Caco-2 (cell line): ENCODE results near the gene ADARB2. TPM values are rescaled to one million over a fixed set of nuclear protein-coding genes. Genes with fewer than 3 reads are reported as not detected.

Source experiments
- BruUV-seq: library from RNA; stranded (reverse); fragments of 400-500 nt; replicated peaks from 2 replicates; lab custom pipeline; 2021; lab: Mats Ljungman, UMichigan
- CTCF ChIA-PET: fragments of 300-600 bp; sonication (Branson Sonifier 250); formaldehyde crosslinking; loops from one replicate; lab custom pipeline; 2022; ENCODE audit warnings: antibody characterized with exemption; lab: Charles Lee
- POLR2A ChIA-PET: fragments of 300-600 bp; sonication (Branson Sonifier 250); formaldehyde crosslinking; loops from one replicate; lab custom pipeline; 2022; ENCODE audit warnings: antibody characterized with exemption; lab: Charles Lee
- DNase-seq, 2 experiments: peaks; one replicate each; pipeline versions ENCODE4 v3.0.0 to v3.0.0-alpha.2; 2020 to 2022
- H3K27me3 ChIP-seq: replicated peaks from 2 replicates; pipeline ENCODE4 v1.6.0; 2011; ENCODE audit warnings: low read length; ENCODE audit not compliant: control insufficient read depth, insufficient read depth
- H3K36me3 ChIP-seq: 2 replicates; pipeline ENCODE4 v1.5.1; 2011; ENCODE audit warnings: low read length; ENCODE audit not compliant: control insufficient read depth, insufficient read depth
- H3K4me1 ChIP-seq: fragments of 250-450 bp; sonication (Bioruptor Pico); 2 replicates; pipeline ENCODE4 v1.5.1; 2020; ENCODE audit warnings: mild to moderate bottlenecking
- H3K4me3 ChIP-seq: 2 replicates; pipeline ENCODE4 v1.5.1; 2011; ENCODE audit warnings: low read depth, mild to moderate bottlenecking, control low read depth, low read length
- H3K9me3 ChIP-seq: fragments of 250-450 bp; sonication (Bioruptor Pico); 2 replicates; pipeline ENCODE4 v1.5.1; 2020; ENCODE audit warnings: mild to moderate bottlenecking, moderate library complexity
- H3K27ac Mint-ChIP-seq: one replicate; pipeline ENCODE4 v1.8.0; 2022; ENCODE audit warnings: mixed read lengths; ENCODE audit not compliant: unreplicated experiment
- H3K27me3 Mint-ChIP-seq: one replicate; pipeline ENCODE4 v1.8.0; 2022; ENCODE audit warnings: mixed read lengths; ENCODE audit not compliant: insufficient read depth, unreplicated experiment
- H3K36me3 Mint-ChIP-seq: one replicate; pipeline ENCODE4 v1.8.0; 2022; ENCODE audit warnings: mild to moderate bottlenecking, mixed read lengths; ENCODE audit not compliant: insufficient read depth, unreplicated experiment
- H3K4me1 Mint-ChIP-seq: one replicate; pipeline ENCODE4 v1.8.0; 2022; ENCODE audit warnings: low read depth, mixed read lengths; ENCODE audit not compliant: unreplicated experiment
- H3K4me3 Mint-ChIP-seq: one replicate; pipeline ENCODE4 v1.8.0; 2022; ENCODE audit warnings: mild to moderate bottlenecking, moderate library complexity, mixed read lengths; ENCODE audit not compliant: unreplicated experiment
- H3K9me3 Mint-ChIP-seq: one replicate; pipeline ENCODE4 v1.8.0; 2022; ENCODE audit warnings: mixed read lengths; ENCODE audit not compliant: unreplicated experiment
- CTCF ChIP-seq, 2 experiments: fragments of 200-600 bp in 1 of 2; IDR thresholded peaks; 1 replicate in 1 of 2; 2 replicates in 1 of 2; pipeline versions ENCODE4 v1.5.1 to v1.8.0; 2011 to 2022; ENCODE audit warnings: antibody characterized with exemption in 1 of 2, control low read depth in 1 of 2, inconsistent platforms in 1 of 2, low read depth in 1 of 2, low read length in 1 of 2, mild to moderate bottlenecking in 1 of 2, moderate library complexity in 1 of 2; ENCODE audit not compliant: insufficient read depth in 1 of 2, severe bottlenecking in 1 of 2, unreplicated experiment in 1 of 2
- intact Hi-C: fragments of 100-400 bp; cut with micrococcal nuclease; formaldehyde crosslinking; loops from one replicate; pipeline ENCODE4 v1.10.0; 2022; ENCODE audit not compliant: unreplicated experiment
- total RNA-seq: library from RNA; stranded (reverse); gene quantifications from 2 replicates; pipeline ENCODE4 v1.2.3, GENCODE V29; 2022

ADARB2 gene
- total RNA-seq, 1 experiment from 2014 or later, result 0.27 TPM

GRCh38 chr10:1746796-1747195 is 9.5 kb upstream of the ADARB2 start:
- H3K36me3 ChIP-seq, result no peaks in the 10 kb centered on the region
- H3K9me3 Mint-ChIP-seq, result peaks cover 19% of the 10 kb centered on the region
- no peak overlapping the region for H3K27ac Mint-ChIP-seq
- no peak overlapping the region for H3K4me3 Mint-ChIP-seq
- POLR2A ChIA-PET, result no interaction called here
- no peaks in the 10 kb centered on the region for H3K4me1 Mint-ChIP-seq
- BruUV-seq, result no TSS peak
- intact Hi-C loops, result no loop called here
- H3K27me3 ChIP-seq, result no peaks in the 10 kb centered on the region
- CTCF ChIA-PET, result no interaction called here
- no peak for TF ChIP-seq CTCF (IDR thresholded peaks at IDR 0.05; ENCODE audit: insufficient read depth in 1 of 2, low read depth in 1 of 2, low read length in 1 of 2, severe bottlenecking in 1 of 2, unreplicated experiment in 1 of 2)
- no peaks in the 10 kb centered on the region for H3K36me3 Mint-ChIP-seq
- H3K4me3 ChIP-seq, result no peak overlapping the region
- no peak for DNase-seq
- H3K9me3 ChIP-seq, result peaks cover 9% of the 10 kb centered on the region; the same call in 1 of the 2 replicates
- H3K4me1 ChIP-seq, result no peaks in the 10 kb centered on the region
- H3K27me3 Mint-ChIP-seq, result peaks cover 14% of the 10 kb centered on the region

- no TSS peak for BruUV-seq
- Mint-ChIP-seq H3K27ac (no peak overlapping the region), H3K4me3 (no peak overlapping the region), H3K4me1 (no peaks in the 10 kb centered on the region), H3K9me3 (peaks cover 19% of the 10 kb centered on the region), H3K36me3 (no peaks in the 10 kb centered on the region), H3K27me3 (peaks cover 19% of the 10 kb centered on the region)
- H3K27me3 ChIP-seq, result no peaks in the 10 kb centered on the region
- DNase-seq, result no peak
- H3K4me3 ChIP-seq, result no peak overlapping the region
- no peaks in the 10 kb centered on the region for H3K4me1 ChIP-seq
- POLR2A ChIA-PET, result no interaction called here
- TF ChIP-seq CTCF (IDR thresholded peaks at IDR 0.05; ENCODE audit: insufficient read depth in 1 of 2, low read depth in 1 of 2, low read length in 1 of 2, severe bottlenecking in 1 of 2, unreplicated experiment in 1 of 2), result no peak
- no peaks in the 10 kb centered on the region for H3K36me3 ChIP-seq
- peaks cover 9% of the 10 kb centered on the region; the same call in 1 of the 2 replicates for H3K9me3 ChIP-seq
- intact Hi-C loops, result no loop called here
- CTCF ChIA-PET, result no interaction called here
Observed at GRCh38 chr10:1745780-1746456, 8.6 kb upstream of the ADARB2 start.

- H3K27me3 ChIP-seq, result 0 out of 2 replicates have a peak, but pooled peaks cover 2% of the 10 kb centered on the region
- CTCF ChIA-PET, result no interaction called here
- H3K4me1 ChIP-seq, result no peaks in the 10 kb centered on the region
- Mint-ChIP-seq H3K4me3 (no peak overlapping the region), H3K36me3 (no peaks in the 10 kb centered on the region), H3K27me3 (peaks cover 28% of the 10 kb centered on the region), H3K9me3 (peaks cover 13% of the 10 kb centered on the region), H3K4me1 (no peaks in the 10 kb centered on the region), H3K27ac (no peak overlapping the region)
- intact Hi-C loops, result no loop called here
- H3K36me3 ChIP-seq, result no peaks in the 10 kb centered on the region
- no peak for DNase-seq
- peaks cover 4% of the 10 kb centered on the region; the same call in 1 of the 2 replicates for H3K9me3 ChIP-seq
- POLR2A ChIA-PET, result no interaction called here
- TF ChIP-seq CTCF (IDR thresholded peaks at IDR 0.05; ENCODE audit: insufficient read depth in 1 of 2, low read depth in 1 of 2, low read length in 1 of 2, severe bottlenecking in 1 of 2, unreplicated experiment in 1 of 2), result no peak
- no TSS peak for BruUV-seq
- H3K4me3 ChIP-seq, result no peak overlapping the region
Observed at GRCh38 chr10:1744524-1744923, 7.2 kb upstream of the ADARB2 start.
